Activated CD4-positive, alpha-beta T cell treated with anti-CD3 and anti-CD28 coated beads for 36 hours (primary cell): Measurements from ENCODE around the gene EIF5B. TPM values are rescaled to one million over a fixed set of nuclear protein-coding genes. Genes with fewer than 3 reads are reported as not detected.

ENCODE experiments used
- ATAC-seq: fragments of 200-7000 bp; cut with Tn5 transposase; one replicate; pipeline ENCODE4 v1.10.0; 2021; ENCODE audit warnings: mild to moderate bottlenecking, moderate library complexity
- CTCF ChIA-PET: fragments of 350-600 bp; sonication (Branson Sonifier 250); formaldehyde crosslinking; loops from one replicate; lab custom pipeline; 2021; ENCODE audit warnings: antibody characterized with exemption; lab: Charles Lee
- POLR2A ChIA-PET: fragments of 350-600 bp; sonication (Branson Sonifier 250); formaldehyde crosslinking; loops from one replicate; lab custom pipeline; 2021; ENCODE audit warnings: antibody characterized with exemption, inconsistent platforms; lab: Charles Lee
- DNase-seq: peaks from one replicate; pipeline ENCODE4 v3.0.0-alpha.2; 2020
- H3K27ac Mint-ChIP-seq: one replicate; pipeline ENCODE4 v1.8.0; 2021; ENCODE audit warnings: mixed read lengths
- H3K27me3 Mint-ChIP-seq: one replicate; pipeline ENCODE4 v1.8.0; 2021; ENCODE audit warnings: mixed read lengths
- H3K36me3 Mint-ChIP-seq: one replicate; pipeline ENCODE4 v1.8.0; 2021; ENCODE audit warnings: low read depth, mixed read lengths
- H3K4me1 Mint-ChIP-seq: one replicate; pipeline ENCODE4 v1.8.0; 2021; ENCODE audit warnings: mixed read lengths
- H3K4me3 Mint-ChIP-seq: one replicate; pipeline ENCODE4 v1.8.0; 2021; ENCODE audit warnings: mild to moderate bottlenecking, moderate library complexity, mixed read lengths
- H3K9me3 Mint-ChIP-seq: one replicate; pipeline ENCODE4 v1.8.0; 2021; ENCODE audit warnings: low read depth, mixed read lengths
- intact Hi-C, 2 experiments: fragments of 100-400 bp; cut with DNase I in 1 of 2; cut with micrococcal nuclease in 1 of 2; formaldehyde crosslinking; loops; one replicate each; pipeline versions ENCODE4 v1.14.2 to v1.15.1; 2022 to 2024; cut with DNase I, micrococcal nuclease
- total RNA-seq, 2 experiments: library from RNA; stranded (reverse); gene quantifications; one replicate each; pipeline ENCODE4 v1.2.3, GENCODE V29; 2021

Gene EIF5B
- total RNA-seq, 2 experiments from 2014 or later = 79.0 to 95.4 TPM

DNA sequence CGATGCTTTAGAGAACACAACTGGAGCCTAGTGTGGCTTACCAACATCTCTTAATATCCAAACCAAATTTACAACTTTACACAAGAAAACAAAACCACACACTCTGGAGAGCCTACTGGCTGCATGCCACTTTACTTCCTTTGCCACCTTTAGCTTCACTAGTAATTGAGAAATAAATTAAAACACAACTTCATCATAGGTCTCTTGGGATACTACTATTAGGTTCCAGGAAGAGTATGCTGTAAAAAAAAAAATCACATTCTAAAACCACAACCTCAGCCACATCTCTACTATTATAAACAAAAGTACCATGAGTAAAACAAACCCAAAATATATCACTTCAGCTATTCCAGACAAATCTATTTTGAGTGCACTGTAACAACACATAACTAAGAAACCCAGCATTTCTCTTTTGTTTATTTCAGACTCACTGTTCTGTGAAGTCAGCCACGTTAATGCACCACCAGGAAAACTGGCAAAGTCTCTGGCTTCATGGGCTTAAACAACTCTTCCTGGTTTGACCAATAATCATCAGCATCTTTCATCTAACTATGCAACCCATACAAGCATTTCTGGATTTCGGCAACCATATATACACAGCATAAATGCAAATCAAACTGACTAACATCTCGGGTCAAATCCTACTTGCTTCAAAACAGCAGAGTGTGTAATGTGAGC, 93.6 kb downstream of the EIF5B start:
- ChIA-PET CTCF (interaction anchor here (0.5 to 1.0 kb wide), 3 partner anchors 12 to 467 kb away, joined by 3 to 4 read pairs (median 3); no protein-coding TSS in a partner anchor), POLR2A (no interaction called here)
- no peak for DNase-seq
- peak; percentile 16 for ATAC-seq
- Mint-ChIP-seq H3K27ac (no peak overlapping the region), H3K9me3 (no peaks in the 10 kb centered on the region), H3K4me3 (no peak overlapping the region), H3K4me1 (peaks cover 7% of the 10 kb centered on the region), H3K27me3 (no peaks in the 10 kb centered on the region), H3K36me3 (peaks cover 23% of the 10 kb centered on the region)
- intact Hi-C loops = no loop called here

DNA sequence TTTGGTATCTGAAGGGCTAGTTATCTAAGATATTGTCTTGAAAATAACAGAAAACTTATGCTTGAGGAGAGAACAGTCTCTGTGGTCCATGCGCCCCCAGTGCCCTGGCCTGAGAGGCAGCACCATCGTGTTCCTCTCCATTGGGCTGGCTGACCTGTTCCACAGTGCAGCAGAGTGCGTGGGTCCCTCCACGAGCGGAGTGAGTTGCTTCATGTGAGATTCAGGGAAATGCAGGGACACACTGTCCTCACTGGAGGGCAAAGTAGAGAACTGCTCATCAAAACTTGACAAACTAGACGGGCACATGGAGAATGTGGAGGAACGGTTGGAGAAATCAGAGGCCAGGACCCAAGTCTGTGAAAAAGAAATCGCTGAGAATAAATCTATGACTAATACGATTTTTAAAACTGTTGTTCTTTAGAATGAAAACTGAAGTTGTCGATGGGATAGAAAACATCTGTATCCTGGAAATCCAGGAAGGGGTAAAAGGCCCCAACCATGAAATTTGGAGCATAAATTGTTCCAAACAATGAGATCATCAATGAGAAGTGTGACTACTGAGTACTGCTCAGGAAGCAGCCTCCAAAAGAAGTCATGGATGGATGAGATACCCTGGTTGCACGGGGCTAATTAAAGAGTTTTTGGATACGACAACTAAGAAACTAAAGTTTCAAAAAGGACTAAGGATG, 94.5 kb downstream of the EIF5B start:
- no peak for DNase-seq
- intact Hi-C loops = no loop called here
- Mint-ChIP-seq H3K9me3 (no peaks in the 10 kb centered on the region), H3K27ac (no peak overlapping the region), H3K27me3 (no peaks in the 10 kb centered on the region), H3K4me3 (no peak overlapping the region), H3K4me1 (peaks cover 7% of the 10 kb centered on the region), H3K36me3 (peaks cover 21% of the 10 kb centered on the region)
- ATAC-seq = no peak
- ChIA-PET CTCF (interaction anchor here (1.7 kb wide), 1 partner anchor 19 kb away, joined by 4 read pairs; no protein-coding TSS in a partner anchor), POLR2A (no interaction called here)

- DNase-seq (no peak), ATAC-seq (no peak)
- no peaks in the 10 kb centered on the region for H3K27me3 Mint-ChIP-seq
- H3K9me3 Mint-ChIP-seq = no peaks in the 10 kb centered on the region
- no peak overlapping the region for H3K4me3 Mint-ChIP-seq
- intact Hi-C loops = no loop called here
- H3K4me1 Mint-ChIP-seq = peaks cover 7% of the 10 kb centered on the region
- POLR2A ChIA-PET = no interaction called here
- H3K36me3 Mint-ChIP-seq = peaks cover 15% of the 10 kb centered on the region
- CTCF ChIA-PET = interaction anchor here (1.7 kb wide), 1 partner anchor 20 kb away, joined by 4 read pairs; no protein-coding TSS in a partner anchor
- H3K27ac Mint-ChIP-seq = no peak overlapping the region
Measured at GRCh38 chr2:99433340-99433739, 96.2 kb downstream of the EIF5B start.

GRCh38 chr2:99436874-99437273, 99.7 kb downstream of the EIF5B start:
- DNase-seq = no peak
- Mint-ChIP-seq H3K27me3 (no peaks in the 10 kb centered on the region), H3K9me3 (no peaks in the 10 kb centered on the region), H3K36me3 (peaks cover 14% of the 10 kb centered on the region), H3K4me1 (no peaks in the 10 kb centered on the region), H3K4me3 (no peak overlapping the region), H3K27ac (no peak overlapping the region)
- ATAC-seq = no peak
- intact Hi-C loops = no loop called here
- POLR2A ChIA-PET = interaction anchor here (0.5 kb wide), 1 partner anchor 1682 kb away, joined by 3 read pairs; no protein-coding TSS in a partner anchor
- CTCF ChIA-PET = interaction anchor here (2.0 kb wide), 1 partner anchor 11 kb away, joined by 4 read pairs; no protein-coding TSS in a partner anchor

DNA sequence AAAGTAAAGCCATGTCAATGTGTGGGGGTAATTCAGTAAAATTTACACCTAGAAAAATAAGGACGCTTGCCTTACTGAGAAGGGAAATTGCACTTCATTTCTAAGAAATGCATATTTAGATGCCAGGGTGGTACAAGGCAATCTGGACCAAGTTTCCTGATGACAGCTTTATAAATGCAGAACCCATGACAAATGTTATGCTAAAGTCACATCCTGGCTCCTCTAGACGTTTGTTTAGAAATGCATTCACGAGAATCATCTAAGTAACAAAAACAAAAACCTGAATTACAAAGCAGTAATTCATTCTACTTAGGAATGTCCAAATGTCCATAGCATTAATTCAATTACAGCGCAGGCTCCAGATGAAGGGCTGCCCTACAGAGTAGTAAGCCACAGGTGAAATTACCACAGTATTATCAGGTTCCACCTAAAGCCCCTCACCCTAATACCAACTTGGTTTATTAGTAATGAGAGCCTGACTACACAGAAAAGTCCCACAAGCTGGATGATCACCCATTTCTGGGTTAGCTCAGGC, 102.8 kb downstream of the EIF5B start:
- Mint-ChIP-seq H3K36me3 (peaks cover 17% of the 10 kb centered on the region), H3K27me3 (no peaks in the 10 kb centered on the region), H3K9me3 (no peaks in the 10 kb centered on the region), H3K4me3 (no peak overlapping the region), H3K4me1 (peaks cover 11% of the 10 kb centered on the region), H3K27ac (no peak overlapping the region)
- CTCF ChIA-PET = no interaction called here
- ATAC-seq = no peak
- POLR2A ChIA-PET = interaction anchor here (0.6 kb wide), 1 partner anchor 53 kb away, joined by 4 read pairs; no protein-coding TSS in a partner anchor
- intact Hi-C loops = no loop called here
- DNase-seq = no peak

GRCh38 chr2:99442837-99443236, 105.6 kb downstream of the EIF5B start:
- CTCF ChIA-PET = interaction anchor here (0.9 kb wide), 1 partner anchor 13 kb away, joined by 3 read pairs; no protein-coding TSS in a partner anchor
- DNase-seq = no peak
- POLR2A ChIA-PET = no interaction called here
- ATAC-seq = no peak
- H3K9me3 Mint-ChIP-seq = no peaks in the 10 kb centered on the region
- H3K4me3 Mint-ChIP-seq = no peak overlapping the region
- peaks cover 15% of the 10 kb centered on the region for H3K4me1 Mint-ChIP-seq
- H3K27me3 Mint-ChIP-seq = no peaks in the 10 kb centered on the region
- H3K36me3 Mint-ChIP-seq = peaks cover 17% of the 10 kb centered on the region
- H3K27ac Mint-ChIP-seq = no peak overlapping the region
- intact Hi-C loops = no loop called here

GRCh38 chr2:99444222-99444621, 107.0 kb downstream of the EIF5B start:
- no peak overlapping the region for H3K27ac Mint-ChIP-seq
- no peaks in the 10 kb centered on the region for H3K27me3 Mint-ChIP-seq
- ATAC-seq = no peak

DNA sequence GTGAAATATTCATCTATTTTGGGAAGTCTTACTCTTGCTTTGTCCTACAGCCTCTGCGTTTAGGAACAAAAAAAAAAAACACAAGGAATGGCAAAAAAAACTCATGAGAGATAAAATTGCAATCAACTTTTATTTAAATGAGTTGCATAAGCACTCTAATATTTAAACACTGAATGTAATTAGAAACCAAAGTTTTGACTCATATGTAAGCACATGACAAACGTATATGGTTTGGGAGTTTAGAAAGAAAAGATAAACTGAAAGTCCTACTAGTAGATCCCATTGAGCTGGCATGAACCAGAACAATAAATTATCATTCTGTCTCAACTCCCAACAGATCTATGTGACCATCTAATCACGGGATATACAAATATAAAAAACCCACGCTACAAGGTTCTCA, 107.9 kb downstream of the EIF5B start:
- intact Hi-C loops = no loop called here
- ChIA-PET CTCF (no interaction called here), POLR2A (no interaction called here)
- Mint-ChIP-seq H3K36me3 (peaks cover 22% of the 10 kb centered on the region), H3K4me1 (peaks cover 15% of the 10 kb centered on the region), H3K4me3 (no peak overlapping the region), H3K9me3 (no peaks in the 10 kb centered on the region), H3K27me3 (no peaks in the 10 kb centered on the region), H3K27ac (peak overlapping the region; percentile 37)
- no peak for DNase-seq
- ATAC-seq = no peak

More at GRCh38 chr2:99444222-99444621, 107.0 kb downstream of the EIF5B start:
- H3K4me1 Mint-ChIP-seq = peaks cover 15% of the 10 kb centered on the region
- no peaks in the 10 kb centered on the region for H3K9me3 Mint-ChIP-seq
- H3K4me3 Mint-ChIP-seq = no peak overlapping the region
- CTCF ChIA-PET = no interaction called here
- DNase-seq = peak; percentile 13
- intact Hi-C loops = no loop called here
- POLR2A ChIA-PET = no interaction called here
- H3K36me3 Mint-ChIP-seq = peaks cover 21% of the 10 kb centered on the region

DNA sequence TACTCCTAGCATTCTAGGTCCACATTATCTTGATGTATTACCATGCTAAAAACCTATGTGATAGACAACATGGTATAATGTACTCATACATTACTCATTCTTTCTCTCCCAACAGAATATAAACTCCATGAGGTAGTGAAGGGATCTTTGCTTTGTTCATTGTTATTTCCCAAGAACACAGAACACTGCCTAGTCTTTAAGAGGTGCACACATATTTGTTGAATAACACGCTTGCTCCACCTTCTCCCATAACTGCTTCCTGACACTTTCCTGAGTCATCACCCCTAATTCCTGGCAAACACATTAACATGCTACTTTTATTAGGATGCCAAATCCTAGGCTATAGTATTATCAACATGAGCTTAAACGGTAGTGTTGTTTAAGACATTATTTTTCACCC, 111.4 kb downstream of the EIF5B start:
- DNase-seq = no peak
- Mint-ChIP-seq H3K9me3 (no peaks in the 10 kb centered on the region), H3K4me3 (no peak overlapping the region), H3K36me3 (peaks cover 20% of the 10 kb centered on the region), H3K27me3 (no peaks in the 10 kb centered on the region), H3K27ac (no peak overlapping the region), H3K4me1 (peaks cover 15% of the 10 kb centered on the region)
- intact Hi-C loops = no loop called here
- POLR2A ChIA-PET = no interaction called here
- no peak for ATAC-seq
- CTCF ChIA-PET = no interaction called here

GRCh38 chr2:99450199-99450598, 113.0 kb downstream of the EIF5B start:
- ChIA-PET POLR2A (no interaction called here), CTCF (interaction anchor here (0.6 to 0.9 kb wide), 2 partner anchors 9 to 1562 kb away, joined by 3 read pairs; no protein-coding TSS in a partner anchor)
- H3K27me3 Mint-ChIP-seq = no peaks in the 10 kb centered on the region
- H3K9me3 Mint-ChIP-seq = no peaks in the 10 kb centered on the region
- peaks cover 27% of the 10 kb centered on the region for H3K36me3 Mint-ChIP-seq
- no peak overlapping the region for H3K4me3 Mint-ChIP-seq
- DNase-seq (no peak), ATAC-seq (no peak)
- H3K27ac Mint-ChIP-seq = no peak overlapping the region
- peaks cover 2% of the 10 kb centered on the region for H3K4me1 Mint-ChIP-seq
- intact Hi-C loops = no loop called here
